Measurements from ENCODE around the gene MYRFL. TPM values are rescaled to one million over a fixed set of nuclear protein-coding genes. Genes with fewer than 3 reads are reported as not detected.

MYRFL gene
- total and polyA plus RNA-seq, 2 of the 8 experiments (the other 6 are each of a cell fraction or from before 2014, with no cell fraction given) = 1.1 to 2.0 TPM

- peak; percentile 93 for FAIRE-seq
- H2AFZ ChIP-seq (ENCODE audit: low read length) = no peak overlapping the region
- H3K4ac ChIP-seq (replicated peaks; ENCODE audit: insufficient read length, low read depth, low read length) = peak overlapping the region; percentile 44
- no peak overlapping the region for H2BK5ac ChIP-seq (ENCODE audit: low read depth, low read length)
- no peaks in the 10 kb centered on the region; a peak in 2 of 7 replicates for H3K4me1 ChIP-seq (replicated peaks in 1 of 4; ENCODE audit: control insufficient read depth in 3 of 4, insufficient read depth in 4 of 4, low read length in 3 of 4)
- H3K56ac ChIP-seq (replicated peaks; ENCODE audit: insufficient read length, low read depth, low read length) = no peak overlapping the region
- no peak overlapping the region for H3K14ac ChIP-seq (ENCODE audit: insufficient read length)
- no peak overlapping the region for H2AK5ac ChIP-seq (ENCODE audit: low read depth, low read length)
- ChIA-PET CTCF (ENCODE audit: partially characterized antibody) (interaction anchor here (0.6 to 2.5 kb wide), 29 partner anchors 9 to 941 kb away, joined by 3 to 11 read pairs (median 4); partner anchors contain the start of gene RAB3IP), POLR2A (ENCODE audit: partially characterized antibody) (interaction anchor here (1.0 to 1.4 kb wide), 3 partner anchors 12 to 94 kb away, joined by 3 to 5 read pairs (median 5); no protein-coding TSS in a partner anchor)
- no peak overlapping the region for H3K23ac ChIP-seq (ENCODE audit: insufficient read length)
- H2BK15ac ChIP-seq (ENCODE audit: low read length) = no peak overlapping the region
- H4K91ac ChIP-seq (replicated peaks; ENCODE audit: insufficient read length, low read length) = no peak overlapping the region
- H3K27ac ChIP-seq (ENCODE audit: low read depth, low read length) = no peak overlapping the region
- peaks cover 0 to 2% of the 10 kb centered on the region in 2 experiments for H4K20me1 ChIP-seq (replicated peaks in 1 of 2; ENCODE audit: control insufficient read depth in 1 of 2, insufficient read depth in 2 of 2, low read length in 2 of 2)
- H3K79me2 ChIP-seq (ENCODE audit: control insufficient read depth in 1 of 2, insufficient read depth in 2 of 2, low read length in 2 of 2) = no peaks in the 10 kb centered on the region
- no peak overlapping the region for H3K9ac ChIP-seq (replicated peaks in 1 of 4; ENCODE audit: extremely low read depth in 1 of 4, low read depth in 3 of 4, low read length in 3 of 4)
- no peak overlapping the region for H2BK120ac ChIP-seq (replicated peaks; ENCODE audit: low read depth, low read length)
- H3K18ac ChIP-seq (ENCODE audit: extremely low read depth, low read length) = no peak overlapping the region
- no peak overlapping the region for H2BK20ac ChIP-seq (ENCODE audit: low read length)
- H2BK12ac ChIP-seq (ENCODE audit: low read depth, low read length) = no peak overlapping the region
- H3K36me3 ChIP-seq (ENCODE audit: control insufficient read depth in 2 of 4, insufficient read depth in 4 of 4, low read length in 3 of 4) = no peaks in the 10 kb centered on the region
- no peaks in the 10 kb centered on the region for H3K27me3 ChIP-seq (replicated peaks in 1 of 4; ENCODE audit: control insufficient read depth in 3 of 4, extremely low read depth in 1 of 4, insufficient read depth in 3 of 4, low read length in 3 of 4)
- no peak overlapping the region for H3K4me3 ChIP-seq (ENCODE audit: extremely low read depth in 1 of 4, insufficient read depth in 2 of 4, low read depth in 3 of 4, low read length in 4 of 4)
- H3K79me1 ChIP-seq (ENCODE audit: low read depth, low read length) = peaks cover 5% of the 10 kb centered on the region; the same call in 1 of the 2 replicates
- peak; percentile 54 to 79 for DNase-seq (ENCODE audit: low read depth in 1 of 2, low spot score in 2 of 2)
- H4K8ac ChIP-seq (ENCODE audit: extremely low read depth, insufficient read depth, low read length) = no peak overlapping the region
- H3K4me2 ChIP-seq (ENCODE audit: insufficient read depth in 1 of 2, low read depth in 2 of 2, low read length in 2 of 2) = no peak overlapping the region; a peak in 1 of 4 replicates
- WGBS, 2 experiments (ENCODE audit: extremely low coverage in 1 of 2, insufficient coverage in 1 of 2, insufficient read length in 1 of 2, insufficient replicate concordance in 2 of 2, low coverage in 1 of 2, low lambda C conversion rate in 2 of 2, missing lambda C conversion rate in 1 of 2) = 42% methylated on average over 7 of the region's 7 CpGs; no CpG with 5 or more reads in 1 of the 2 experiments
- H4K5ac ChIP-seq (ENCODE audit: insufficient read length, low read depth, low read length) = no peak overlapping the region
- no peaks in the 10 kb centered on the region for H3K23me2 ChIP-seq (ENCODE audit: low read depth, low read length)
- H3K9me3 ChIP-seq (ENCODE audit: insufficient read depth in 2 of 2, low read depth in 1 of 2, low read length in 1 of 2) = no peaks in the 10 kb centered on the region
- TF ChIP-seq RFX5 (IDR thresholded peaks at IDR 0.05; ENCODE audit: borderline replicate concordance, low read depth, low read length) = no peak
- TF ChIP-seq RXRA (IDR thresholded peaks at IDR 0.05; ENCODE audit: insufficient read depth, low read depth, low read length) = no peak
- TF ChIP-seq SP4 (IDR thresholded peaks at IDR 0.05; ENCODE audit: low read length) = no peak
- peak; percentile 70 to 87 (median 70) for TF ChIP-seq CTCF (IDR thresholded peaks at IDR 0.05; ENCODE audit: control extremely low read depth in 1 of 3, insufficient read depth in 1 of 3, low read depth in 1 of 3, low read length in 3 of 3)
- no peak for TF ChIP-seq NRF1 (IDR thresholded peaks at IDR 0.05; ENCODE audit: low read depth, low read length)
- TF ChIP-seq RAD21 (IDR thresholded peaks at IDR 0.05 in 1 of 2, conservative IDR thresholded peaks at IDR 0.05 in 1 of 2; ENCODE audit: low read depth in 2 of 2, low read length in 2 of 2) = peak; percentile 86 to 89
- TF ChIP-seq YY1 (IDR thresholded peaks at IDR 0.05; ENCODE audit: low read depth, low read length) = no peak
- no peak for TF ChIP-seq EZH2 (IDR thresholded peaks at IDR 0.05; ENCODE audit: low read depth, low read length, severe bottlenecking)
- peak; percentile 29; the same call in 1 of the 2 replicates for TF ChIP-seq MAFK (IDR thresholded peaks at IDR 0.05; ENCODE audit: low read depth, low read length)
Observed at GRCh38 chr12:69779928-69780327, 45.1 kb upstream of the MYRFL start.
